Thyroid gland (tissue), 4 donors: ENCODE results near the gene PTPN3. TPM values are rescaled to one million over a fixed set of nuclear protein-coding genes. Genes with fewer than 3 reads are reported as not detected.

Experiments used
- DNase-seq, 2 donors: peaks; one replicate each; pipeline ENCODE4 v3.0.0-alpha.2; 2019
- H3K27ac ChIP-seq, 3 donors: fragments of 200-600 bp; sonication (generic); 1 replicate in 2 of 3; 2 replicates in 1 of 3; pipeline ENCODE4 v1.5.1; 2016 to 2019; ENCODE audit warnings: mild to moderate bottlenecking in 1 of 3, moderate library complexity in 1 of 3
- H3K27me3 ChIP-seq: fragments of 200-600 bp; sonication (generic); one replicate; pipeline ENCODE4 v1.5.1; 2019
- H3K36me3 ChIP-seq, 2 donors: fragments of 200-600 bp; sonication (generic); one replicate each; pipeline ENCODE4 v1.5.1; 2016 to 2019
- H3K4me1 ChIP-seq, 2 donors: fragments of 200-600 bp; sonication (generic); one replicate each; pipeline ENCODE4 v1.5.1; 2017 to 2019
- H3K4me3 ChIP-seq, 3 donors: fragments of 200-600 bp; sonication (generic); replicated peaks in 1 of 3; 1 replicate in 2 of 3; 2 replicates in 1 of 3; pipeline ENCODE4 v1.5.1; 2016; ENCODE audit warnings: mild to moderate bottlenecking in 1 of 3
- H3K9me3 ChIP-seq: fragments of 200-600 bp; sonication (generic); one replicate; pipeline ENCODE4 v1.5.1; 2017
- POLR2A ChIP-seq, 2 donors: fragments of 450-650 bp; IDR thresholded peaks; one replicate each; pipeline ENCODE4 v1.6.1; 2017; ENCODE audit warnings: antibody characterized with exemption in 2 of 2, mild to moderate bottlenecking in 2 of 2, moderate library complexity in 1 of 2
- WGBS, 2 donors: methylation state at CpG; one replicate each; pipeline ENCODE4 v1.1.5; 2017; 5-methylcytosine and 5-hydroxymethylcytosine counted together
- intact Hi-C: fragments of 100-400 bp; cut with DNase I; formaldehyde crosslinking; loops from one replicate; pipeline ENCODE4 v1.15.1; 2023
- total RNA-seq, 4 donors: library from RNA; depleted of rRNA; stranded (reverse); fragments of >200 nt; gene quantifications; one replicate each; pipeline ENCODE4 v1.2.3, GENCODE V29; 2016
- TF ChIP-seq, protein P1 (sequence below), 6 experiments: fragments of 200-600 bp in 3 of 6; fragments of 450-650 bp in 3 of 6; sonication (generic) in 3 of 6; IDR thresholded peaks; one replicate each; pipeline ENCODE4 v1.5.1; 2016 to 2019; ENCODE audit warnings: antibody characterized with exemption in 6 of 6, mild to moderate bottlenecking in 2 of 6, inconsistent platforms in 1 of 6, moderate library complexity in 1 of 6

PTPN3 gene
- total RNA-seq, 4 donors from 2014 or later = 18.6 to 22.0 (median 21.3) TPM

DNA sequence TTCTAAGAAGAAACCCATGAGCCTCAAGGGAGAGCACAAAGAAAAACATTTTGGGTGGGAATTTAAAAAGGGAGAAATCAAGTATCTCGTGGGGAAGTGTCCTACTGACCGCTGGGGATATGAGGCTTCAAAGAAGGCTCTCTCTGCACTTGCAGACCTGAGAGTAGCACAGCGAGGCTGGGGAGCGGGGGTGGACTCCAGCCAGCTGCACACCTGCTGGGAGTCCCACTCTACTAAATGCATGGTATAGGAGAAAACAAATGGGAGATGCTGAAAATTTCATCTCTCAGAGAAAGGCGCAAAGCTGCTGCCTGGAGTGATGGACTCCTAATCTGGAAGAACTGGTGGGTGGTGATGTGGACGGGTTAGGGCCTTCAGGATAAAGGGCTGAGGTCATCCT is 110.3 kb downstream of the PTPN3 start:
- Histone ChIP-seq H3K36me3 (peaks cover 51 to 58% of the 10 kb centered on the region in 2 donors), H3K4me1 (no peaks in the 10 kb centered on the region), H3K9me3 (no peaks in the 10 kb centered on the region), H3K27ac (no peak overlapping the region), H3K27me3 (no peaks in the 10 kb centered on the region), H3K4me3 (no peak overlapping the region)
- TF ChIP-seq, protein P1, sequence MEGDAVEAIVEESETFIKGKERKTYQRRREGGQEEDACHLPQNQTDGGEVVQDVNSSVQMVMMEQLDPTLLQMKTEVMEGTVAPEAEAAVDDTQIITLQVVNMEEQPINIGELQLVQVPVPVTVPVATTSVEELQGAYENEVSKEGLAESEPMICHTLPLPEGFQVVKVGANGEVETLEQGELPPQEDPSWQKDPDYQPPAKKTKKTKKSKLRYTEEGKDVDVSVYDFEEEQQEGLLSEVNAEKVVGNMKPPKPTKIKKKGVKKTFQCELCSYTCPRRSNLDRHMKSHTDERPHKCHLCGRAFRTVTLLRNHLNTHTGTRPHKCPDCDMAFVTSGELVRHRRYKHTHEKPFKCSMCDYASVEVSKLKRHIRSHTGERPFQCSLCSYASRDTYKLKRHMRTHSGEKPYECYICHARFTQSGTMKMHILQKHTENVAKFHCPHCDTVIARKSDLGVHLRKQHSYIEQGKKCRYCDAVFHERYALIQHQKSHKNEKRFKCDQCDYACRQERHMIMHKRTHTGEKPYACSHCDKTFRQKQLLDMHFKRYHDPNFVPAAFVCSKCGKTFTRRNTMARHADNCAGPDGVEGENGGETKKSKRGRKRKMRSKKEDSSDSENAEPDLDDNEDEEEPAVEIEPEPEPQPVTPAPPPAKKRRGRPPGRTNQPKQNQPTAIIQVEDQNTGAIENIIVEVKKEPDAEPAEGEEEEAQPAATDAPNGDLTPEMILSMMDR (IDR thresholded peaks at IDR 0.05) = no peak
- TF ChIP-seq POLR2A (IDR thresholded peaks at IDR 0.05) = no peak
- DNase-seq = no peak
- intact Hi-C loops = no loop called here
- 89 to 91% methylated on average over 6 of the region's 6 CpGs for WGBS, 2 donors

DNA sequence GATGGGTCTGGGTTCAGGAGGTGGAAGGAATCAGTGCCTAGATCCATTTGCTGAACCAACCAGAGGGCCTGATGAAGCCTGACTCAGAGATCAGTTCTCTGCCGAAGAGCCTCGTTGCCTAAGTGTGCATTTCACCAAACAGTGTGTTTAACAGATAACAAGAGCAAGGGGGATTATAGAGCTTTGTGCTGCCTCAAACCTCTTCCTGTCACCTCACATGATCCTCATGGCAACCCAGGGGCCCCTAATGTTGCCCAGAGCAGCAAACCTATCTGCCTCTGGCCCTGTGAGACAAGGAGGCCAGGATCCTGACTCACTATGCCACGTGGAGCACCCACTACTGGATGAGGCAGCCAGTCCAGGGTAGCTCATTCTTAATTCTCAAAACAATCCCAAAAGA is 110.9 kb downstream of the PTPN3 start:
- 82 to 86% methylated on average over 3 of the region's 3 CpGs for WGBS, 2 donors
- H3K36me3 ChIP-seq = peaks cover 53 to 62% of the 10 kb centered on the region in 2 donors
- no peaks in the 10 kb centered on the region for H3K27me3 ChIP-seq
- H3K4me1 ChIP-seq = no peaks in the 10 kb centered on the region
- no peaks in the 10 kb centered on the region for H3K9me3 ChIP-seq
- intact Hi-C loops = no loop called here
- TF ChIP-seq POLR2A (IDR thresholded peaks at IDR 0.05) = no peak
- TF ChIP-seq, protein P1 (IDR thresholded peaks at IDR 0.05) = no peak
- no peak overlapping the region for H3K27ac ChIP-seq
- no peak overlapping the region for H3K4me3 ChIP-seq
- DNase-seq = no peak

DNA sequence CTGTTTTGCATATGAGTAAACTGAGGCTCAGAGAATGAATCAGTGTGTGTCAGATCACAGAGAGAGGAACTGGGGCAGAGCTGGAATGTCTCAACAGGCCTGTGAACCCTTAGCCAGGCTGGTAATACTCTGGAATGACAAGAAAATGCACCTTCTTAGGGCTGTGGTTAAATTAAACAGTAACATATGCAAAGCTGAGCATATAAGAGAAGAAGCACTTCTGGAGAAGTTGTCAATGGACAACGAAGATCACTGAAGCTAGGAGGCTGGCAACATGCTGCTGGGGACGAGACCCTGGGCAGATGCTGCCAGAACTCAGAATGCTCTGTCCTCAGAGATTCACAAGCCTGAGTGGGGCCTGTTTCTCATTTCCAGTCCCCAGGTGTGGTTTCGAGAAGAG is 112.6 kb downstream of the PTPN3 start:
- H3K4me3 ChIP-seq = no peak overlapping the region
- no peaks in the 10 kb centered on the region for H3K27me3 ChIP-seq
- no peaks in the 10 kb centered on the region for H3K9me3 ChIP-seq
- H3K27ac ChIP-seq = no peak overlapping the region
- TF ChIP-seq POLR2A (IDR thresholded peaks at IDR 0.05) = no peak
- TF ChIP-seq, protein P1 (IDR thresholded peaks at IDR 0.05) = no peak
- intact Hi-C loops = no loop called here
- 91 to 92% methylated on average over 3 of the region's 3 CpGs for WGBS, 2 donors
- DNase-seq = no peak
- H3K36me3 ChIP-seq = peaks cover 68% of the 10 kb centered on the region in 2 donors
- no peaks in the 10 kb centered on the region for H3K4me1 ChIP-seq

DNA sequence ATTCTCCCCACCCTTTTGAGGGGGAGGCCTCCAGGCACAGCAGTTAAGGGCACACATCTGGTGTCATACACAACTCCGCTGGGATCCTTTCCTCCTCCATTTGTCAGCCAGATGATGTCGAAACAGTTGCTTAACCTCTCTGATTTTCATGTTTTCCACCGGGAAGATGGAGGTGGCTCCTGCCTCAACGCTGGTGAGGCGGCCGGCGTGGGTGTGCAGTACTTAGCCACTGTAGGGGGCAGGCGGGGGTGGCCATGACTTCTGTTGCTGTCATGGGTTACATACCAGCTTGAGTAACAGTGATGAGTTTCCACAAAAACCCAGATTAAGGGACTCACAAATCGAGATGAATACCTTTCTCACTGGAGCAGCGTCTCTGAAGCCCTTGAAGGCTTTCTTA is 114.2 kb downstream of the PTPN3 start:
- H3K9me3 ChIP-seq = no peaks in the 10 kb centered on the region
- 91 to 92% methylated on average over 7 to 10 of the region's 10 CpGs for WGBS, 2 donors
- H3K36me3 ChIP-seq = peaks cover 68 to 77% of the 10 kb centered on the region in 2 donors
- no peak overlapping the region for H3K27ac ChIP-seq
- intact Hi-C loops = no loop called here
- H3K27me3 ChIP-seq = no peaks in the 10 kb centered on the region
- no peak overlapping the region for H3K4me3 ChIP-seq
- no peak for DNase-seq
- TF ChIP-seq, protein P1 (IDR thresholded peaks at IDR 0.05) = no peak
- TF ChIP-seq POLR2A (IDR thresholded peaks at IDR 0.05) = no peak
- no peaks in the 10 kb centered on the region for H3K4me1 ChIP-seq

DNA sequence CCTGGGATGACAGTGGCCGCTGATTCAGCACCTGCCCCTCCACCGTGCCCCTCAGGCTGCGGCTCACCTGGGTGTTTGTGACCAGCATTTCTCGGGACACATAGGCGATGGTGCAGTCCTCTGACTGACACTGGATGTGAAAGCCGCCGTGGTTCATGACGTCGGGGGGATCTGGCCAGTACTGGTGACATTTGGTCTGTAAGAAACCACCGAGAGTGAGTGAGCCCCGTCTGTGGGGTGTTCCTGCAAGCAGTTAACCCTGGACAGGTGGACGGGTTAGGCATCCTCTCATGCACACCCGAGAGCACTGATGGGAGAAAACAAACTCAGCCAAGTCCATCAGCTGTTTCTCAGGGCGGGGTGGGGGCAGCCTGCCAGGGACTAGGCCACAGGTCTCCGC is 114.8 kb downstream of the PTPN3 start:
- no peak overlapping the region for H3K4me3 ChIP-seq
- 91 to 96% methylated on average over 9 to 15 of the region's 15 CpGs for WGBS, 2 donors
- H3K36me3 ChIP-seq = peaks cover 62 to 79% of the 10 kb centered on the region in 2 donors
- intact Hi-C loops = no loop called here
- no peaks in the 10 kb centered on the region for H3K27me3 ChIP-seq
- H3K9me3 ChIP-seq = no peaks in the 10 kb centered on the region
- H3K4me1 ChIP-seq = no peaks in the 10 kb centered on the region
- H3K27ac ChIP-seq = no peak overlapping the region
- TF ChIP-seq, protein P1 (IDR thresholded peaks at IDR 0.05) = no peak
- TF ChIP-seq POLR2A (IDR thresholded peaks at IDR 0.05) = no peak
- DNase-seq = no peak
